ENCODE data around the gene NECTIN1.
"Not testable (repeated sequence)": the region's sequence is repeated elsewhere in the genome, so short reads cannot be mapped to it uniquely, and the experiment has no call there.

The NECTIN1 gene

GRCh38 chr11:119614222-119615002, 114.6 kb downstream of the NECTIN1 start:
- no peak for DNase-seq

- DNase-seq, result no peak
These were observed 116.2 kb downstream of the NECTIN1 start for GRCh38 chr11:119612814-119613213.

- DNase-seq, result no peak
These were observed 118.1 kb downstream of the NECTIN1 start for GRCh38 chr11:119610836-119611426.

- DNase-seq, result no peak
These were observed 120.2 kb downstream of the NECTIN1 start for GRCh38 chr11:119608781-119609180.

GRCh38 chr11:119608201-119608600, 120.8 kb downstream of the NECTIN1 start:
- DNase-seq, result no peak

- DNase-seq, result no peak
These were observed 121.3 kb downstream of the NECTIN1 start for GRCh38 chr11:119607726-119608125.

- no peak for DNase-seq
These were observed 123.8 kb downstream of the NECTIN1 start for GRCh38 chr11:119605137-119605665.

GRCh38 chr11:119602745-119603373, 126.1 kb downstream of the NECTIN1 start:
- no peak for DNase-seq

- no peak for DNase-seq
These were observed 129.0 kb downstream of the NECTIN1 start for GRCh38 chr11:119599864-119600541.

GRCh38 chr11:119595941-119596340, 133.1 kb downstream of the NECTIN1 start:
- not testable (repeated sequence) for DNase-seq

- DNase-seq, result no peak
These were observed 134.3 kb downstream of the NECTIN1 start for GRCh38 chr11:119594639-119595249.

- DNase-seq, result no peak
These were observed 135.7 kb downstream of the NECTIN1 start for GRCh38 chr11:119593346-119593745.

GRCh38 chr11:119592642-119593041, 136.4 kb downstream of the NECTIN1 start:
- no peak for DNase-seq

- DNase-seq, result no peak
These were observed 137.1 kb downstream of the NECTIN1 start for GRCh38 chr11:119591836-119592310.

- no peak for DNase-seq
These were observed 138.2 kb downstream of the NECTIN1 start for GRCh38 chr11:119590651-119591351.

- DNase-seq, result no peak
These were observed 140.0 kb downstream of the NECTIN1 start for GRCh38 chr11:119589001-119589400.

Measured in DMS79 (cell line).